ENCODE measurements around the gene PSG1. TPM values are rescaled to one million over a fixed set of nuclear protein-coding genes. Genes with fewer than 3 reads are reported as not detected.
"Not testable (repeated sequence)": the region's sequence is repeated elsewhere in the genome, so short reads cannot be mapped to it uniquely, and the experiment has no call there.

The PSG1 gene
- total and polyA plus RNA-seq, 4 donors = not detected

GRCh38 chr19:42916931-42917330 lies 37.4 kb upstream of the PSG1 start:
- H3K36me3 ChIP-seq (ENCODE audit: control insufficient read depth in 4 of 4, insufficient read depth in 3 of 4, low read depth in 1 of 4, low read length in 3 of 4); H3K9me3 ChIP-seq (ENCODE audit: control insufficient read depth in 4 of 4, low read length in 3 of 4); H3K4me1 ChIP-seq (ENCODE audit: control insufficient read depth in 4 of 4, insufficient read depth in 4 of 4, low read length in 3 of 4); H3K27me3 ChIP-seq (ENCODE audit: control insufficient read depth in 4 of 4, insufficient read depth in 4 of 4, low read length in 3 of 4); H3K9ac ChIP-seq (ENCODE audit: low read depth in 1 of 2, low read length in 2 of 2); H3K4me3 ChIP-seq (ENCODE audit: low read depth in 1 of 3, low read length in 3 of 3); DNase-seq (ENCODE audit: low spot score); H3K27ac ChIP-seq (ENCODE audit: low read depth in 1 of 2, low read length in 2 of 2): not testable (repeated sequence)
- WGBS = 79% methylated on average over 1 of the region's 1 CpG

GRCh38 chr19:42913516-42913915 lies 34.0 kb upstream of the PSG1 start:
- not testable (repeated sequence) for H3K4me3 ChIP-seq (ENCODE audit: low read depth in 1 of 3, low read length in 3 of 3); DNase-seq (ENCODE audit: low spot score); H3K4me1 ChIP-seq (ENCODE audit: control insufficient read depth in 4 of 4, insufficient read depth in 4 of 4, low read length in 3 of 4); H3K9ac ChIP-seq (ENCODE audit: low read depth in 1 of 2, low read length in 2 of 2); H3K27me3 ChIP-seq (ENCODE audit: control insufficient read depth in 4 of 4, insufficient read depth in 4 of 4, low read length in 3 of 4); H3K36me3 ChIP-seq (ENCODE audit: control insufficient read depth in 4 of 4, insufficient read depth in 3 of 4, low read depth in 1 of 4, low read length in 3 of 4); H3K27ac ChIP-seq (ENCODE audit: low read depth in 1 of 2, low read length in 2 of 2); H3K9me3 ChIP-seq (ENCODE audit: control insufficient read depth in 4 of 4, low read length in 3 of 4)
- whole genome bisulfite sequencing = 77% methylated on average over 5 of the region's 5 CpGs

GRCh38 chr19:42912941-42913340 lies 33.4 kb upstream of the PSG1 start:
- not testable (repeated sequence) for DNase-seq (ENCODE audit: low spot score); H3K9ac ChIP-seq (ENCODE audit: low read depth in 1 of 2, low read length in 2 of 2); H3K27me3 ChIP-seq (ENCODE audit: control insufficient read depth in 4 of 4, insufficient read depth in 4 of 4, low read length in 3 of 4); H3K36me3 ChIP-seq (ENCODE audit: control insufficient read depth in 4 of 4, insufficient read depth in 3 of 4, low read depth in 1 of 4, low read length in 3 of 4); H3K27ac ChIP-seq (ENCODE audit: low read depth in 1 of 2, low read length in 2 of 2); H3K4me1 ChIP-seq (ENCODE audit: control insufficient read depth in 4 of 4, insufficient read depth in 4 of 4, low read length in 3 of 4); H3K9me3 ChIP-seq (ENCODE audit: control insufficient read depth in 4 of 4, low read length in 3 of 4); H3K4me3 ChIP-seq (ENCODE audit: low read depth in 1 of 3, low read length in 3 of 3)
- WGBS = 80% methylated on average over 4 of the region's 4 CpGs

GRCh38 chr19:42911731-42912130 lies 32.2 kb upstream of the PSG1 start:
- not testable (repeated sequence) for H3K27ac ChIP-seq (ENCODE audit: low read depth in 1 of 2, low read length in 2 of 2); H3K9ac ChIP-seq (ENCODE audit: low read depth in 1 of 2, low read length in 2 of 2); DNase-seq (ENCODE audit: low spot score); H3K4me1 ChIP-seq (ENCODE audit: control insufficient read depth in 4 of 4, insufficient read depth in 4 of 4, low read length in 3 of 4); H3K9me3 ChIP-seq (ENCODE audit: control insufficient read depth in 4 of 4, low read length in 3 of 4); H3K4me3 ChIP-seq (ENCODE audit: low read depth in 1 of 3, low read length in 3 of 3); H3K36me3 ChIP-seq (ENCODE audit: control insufficient read depth in 4 of 4, insufficient read depth in 3 of 4, low read depth in 1 of 4, low read length in 3 of 4); H3K27me3 ChIP-seq (ENCODE audit: control insufficient read depth in 4 of 4, insufficient read depth in 4 of 4, low read length in 3 of 4)
- 72% methylated on average over 5 of the region's 5 CpGs for WGBS

- WGBS = 56% methylated on average over 5 of the region's 5 CpGs
Observed at GRCh38 chr19:42906162-42906561, 26.6 kb upstream of the PSG1 start.

GRCh38 chr19:42900561-42900960 lies 21.0 kb upstream of the PSG1 start:
- H3K27ac ChIP-seq (ENCODE audit: low read depth in 1 of 2, low read length in 2 of 2); H3K4me1 ChIP-seq (ENCODE audit: control insufficient read depth in 4 of 4, insufficient read depth in 4 of 4, low read length in 3 of 4); H3K9ac ChIP-seq (ENCODE audit: low read depth in 1 of 2, low read length in 2 of 2); H3K9me3 ChIP-seq (ENCODE audit: control insufficient read depth in 4 of 4, low read length in 3 of 4); H3K27me3 ChIP-seq (ENCODE audit: control insufficient read depth in 4 of 4, insufficient read depth in 4 of 4, low read length in 3 of 4); DNase-seq (ENCODE audit: low spot score); H3K36me3 ChIP-seq (ENCODE audit: control insufficient read depth in 4 of 4, insufficient read depth in 3 of 4, low read depth in 1 of 4, low read length in 3 of 4); H3K4me3 ChIP-seq (ENCODE audit: low read depth in 1 of 3, low read length in 3 of 3): not testable (repeated sequence)
- WGBS = 75% methylated on average over 4 of the region's 4 CpGs

More at GRCh38 chr19:42906162-42906561, 26.6 kb upstream of the PSG1 start:
- not testable (repeated sequence) for H3K4me1 ChIP-seq (ENCODE audit: control insufficient read depth in 4 of 4, insufficient read depth in 4 of 4, low read length in 3 of 4); H3K4me3 ChIP-seq (ENCODE audit: low read depth in 1 of 3, low read length in 3 of 3); H3K36me3 ChIP-seq (ENCODE audit: control insufficient read depth in 4 of 4, insufficient read depth in 3 of 4, low read depth in 1 of 4, low read length in 3 of 4); H3K9me3 ChIP-seq (ENCODE audit: control insufficient read depth in 4 of 4, low read length in 3 of 4); H3K9ac ChIP-seq (ENCODE audit: low read depth in 1 of 2, low read length in 2 of 2); DNase-seq (ENCODE audit: low spot score); H3K27me3 ChIP-seq (ENCODE audit: control insufficient read depth in 4 of 4, insufficient read depth in 4 of 4, low read length in 3 of 4); H3K27ac ChIP-seq (ENCODE audit: low read depth in 1 of 2, low read length in 2 of 2)

- not testable (repeated sequence) for H3K27me3 ChIP-seq (ENCODE audit: control insufficient read depth in 4 of 4, insufficient read depth in 4 of 4, low read length in 3 of 4); H3K36me3 ChIP-seq (ENCODE audit: control insufficient read depth in 4 of 4, insufficient read depth in 3 of 4, low read depth in 1 of 4, low read length in 3 of 4); H3K9ac ChIP-seq (ENCODE audit: low read depth in 1 of 2, low read length in 2 of 2); H3K9me3 ChIP-seq (ENCODE audit: control insufficient read depth in 4 of 4, low read length in 3 of 4); DNase-seq (ENCODE audit: low spot score); H3K4me3 ChIP-seq (ENCODE audit: low read depth in 1 of 3, low read length in 3 of 3); H3K4me1 ChIP-seq (ENCODE audit: control insufficient read depth in 4 of 4, insufficient read depth in 4 of 4, low read length in 3 of 4); H3K27ac ChIP-seq (ENCODE audit: low read depth in 1 of 2, low read length in 2 of 2)
- 75% methylated on average over 12 of the region's 12 CpGs for WGBS
Observed at GRCh38 chr19:42899674-42900073, 20.2 kb upstream of the PSG1 start.

GRCh38 chr19:42899110-42899509 lies 19.6 kb upstream of the PSG1 start:
- H3K27me3 ChIP-seq (ENCODE audit: control insufficient read depth in 4 of 4, insufficient read depth in 4 of 4, low read length in 3 of 4); H3K9me3 ChIP-seq (ENCODE audit: control insufficient read depth in 4 of 4, low read length in 3 of 4); H3K4me1 ChIP-seq (ENCODE audit: control insufficient read depth in 4 of 4, insufficient read depth in 4 of 4, low read length in 3 of 4); H3K36me3 ChIP-seq (ENCODE audit: control insufficient read depth in 4 of 4, insufficient read depth in 3 of 4, low read depth in 1 of 4, low read length in 3 of 4); H3K9ac ChIP-seq (ENCODE audit: low read depth in 1 of 2, low read length in 2 of 2); DNase-seq (ENCODE audit: low spot score); H3K27ac ChIP-seq (ENCODE audit: low read depth in 1 of 2, low read length in 2 of 2); H3K4me3 ChIP-seq (ENCODE audit: low read depth in 1 of 3, low read length in 3 of 3): not testable (repeated sequence)
- WGBS = 81% methylated on average over 1 of the region's 1 CpG

- not testable (repeated sequence) for H3K9ac ChIP-seq (ENCODE audit: low read depth in 1 of 2, low read length in 2 of 2); H3K4me1 ChIP-seq (ENCODE audit: control insufficient read depth in 4 of 4, insufficient read depth in 4 of 4, low read length in 3 of 4); H3K9me3 ChIP-seq (ENCODE audit: control insufficient read depth in 4 of 4, low read length in 3 of 4); H3K36me3 ChIP-seq (ENCODE audit: control insufficient read depth in 4 of 4, insufficient read depth in 3 of 4, low read depth in 1 of 4, low read length in 3 of 4); H3K27ac ChIP-seq (ENCODE audit: low read depth in 1 of 2, low read length in 2 of 2); H3K27me3 ChIP-seq (ENCODE audit: control insufficient read depth in 4 of 4, insufficient read depth in 4 of 4, low read length in 3 of 4); H3K4me3 ChIP-seq (ENCODE audit: low read depth in 1 of 3, low read length in 3 of 3); DNase-seq (ENCODE audit: low spot score)
- 44% methylated on average over 1 of the region's 1 CpG for WGBS
Observed at GRCh38 chr19:42898656-42899055, 19.1 kb upstream of the PSG1 start.

Measured in liver (tissue), 9 donors.